Liver (tissue), 9 donors: ENCODE results near the gene UVSSA. TPM values are rescaled to one million over a fixed set of nuclear protein-coding genes. Genes with fewer than 3 reads are reported as not detected.

Source experiments
- DNase-seq: peaks from one replicate; pipeline ENCODE4 v3.0.0-alpha.2; 2017; ENCODE audit warnings: low spot score
- H3K27ac ChIP-seq, 2 donors: one replicate each; pipeline ENCODE4 v1.7.0; 2013; ENCODE audit warnings: inconsistent platforms in 2 of 2, low read length in 2 of 2, control low read depth in 1 of 2, low read depth in 1 of 2, mild to moderate bottlenecking in 1 of 2
- H3K27me3 ChIP-seq, 4 donors: one replicate each; pipeline versions ENCODE4 v1.6.1 to v1.7.0; 2013; ENCODE audit warnings: low read length in 3 of 4, inconsistent platforms in 1 of 4, mild to moderate bottlenecking in 1 of 4, moderate library complexity in 1 of 4; ENCODE audit not compliant: control insufficient read depth in 4 of 4, insufficient read depth in 4 of 4
- H3K36me3 ChIP-seq, 4 donors: one replicate each; pipeline versions ENCODE4 v1.6.1 to v1.7.0; 2013; ENCODE audit warnings: low read length in 3 of 4, mild to moderate bottlenecking in 3 of 4, low read depth in 1 of 4, moderate library complexity in 1 of 4; ENCODE audit not compliant: control insufficient read depth in 4 of 4, insufficient read depth in 3 of 4
- H3K4me1 ChIP-seq, 4 donors: one replicate each; pipeline versions ENCODE4 v1.6.1 to v1.7.0; 2013; ENCODE audit warnings: low read length in 3 of 4, mild to moderate bottlenecking in 3 of 4, moderate library complexity in 1 of 4; ENCODE audit not compliant: control insufficient read depth in 4 of 4, insufficient read depth in 4 of 4
- H3K4me3 ChIP-seq, 3 donors: one replicate each; pipeline versions ENCODE4 v1.6.1 to v1.7.0; 2013; ENCODE audit warnings: low read length in 3 of 3, control low read depth in 1 of 3, low read depth in 1 of 3, mild to moderate bottlenecking in 1 of 3
- H3K9ac ChIP-seq, 2 donors: one replicate each; pipeline ENCODE4 v1.7.0; 2013; ENCODE audit warnings: low read length in 2 of 2, mild to moderate bottlenecking in 2 of 2, moderate library complexity in 2 of 2, control low read depth in 1 of 2, low read depth in 1 of 2
- H3K9me3 ChIP-seq, 4 donors: one replicate each; pipeline versions ENCODE4 v1.6.1 to v1.7.0; 2013; ENCODE audit warnings: low read length in 3 of 4; ENCODE audit not compliant: control insufficient read depth in 4 of 4
- ATF3 ChIP-seq: IDR thresholded peaks from 2 replicates; pipeline ENCODE4 v1.6.1; 2016; ENCODE audit warnings: antibody characterized with exemption
- CTCF ChIP-seq: fragments of 150-350 bp; IDR thresholded peaks from 2 replicates; pipeline ENCODE4 v1.5.1; 2017; ENCODE audit warnings: improper control_type of control experiment, low read depth, low read length; ENCODE audit not compliant: missing input control
- EGR1 ChIP-seq, 2 donors: IDR thresholded peaks; 2 replicates each; pipeline ENCODE4 v1.6.1; 2016 to 2018; ENCODE audit warnings: antibody characterized with exemption in 2 of 2, low read depth in 2 of 2
- FOXA1 ChIP-seq: IDR thresholded peaks from 2 replicates; pipeline ENCODE4 v1.6.1; 2016; ENCODE audit warnings: antibody characterized with exemption
- FOXA2 ChIP-seq: IDR thresholded peaks from 2 replicates; pipeline ENCODE4 v1.6.1; 2016; ENCODE audit warnings: antibody characterized with exemption
- GABPA ChIP-seq, 2 donors: IDR thresholded peaks in 1 of 2; conservative IDR thresholded peaks in 1 of 2; 2 replicates each; pipeline ENCODE4 v1.6.1; 2016; ENCODE audit warnings: antibody characterized with exemption in 2 of 2, mild to moderate bottlenecking in 1 of 2, moderate library complexity in 1 of 2
- HNF4A ChIP-seq, 2 donors: conservative IDR thresholded peaks; 2 replicates each; pipeline ENCODE4 v1.6.1; 2016; ENCODE audit warnings: antibody characterized with exemption in 2 of 2, mild to moderate bottlenecking in 2 of 2
- HNF4G ChIP-seq: IDR thresholded peaks from 2 replicates; pipeline ENCODE4 v1.6.1; 2016; ENCODE audit warnings: antibody characterized with exemption
- JUND ChIP-seq, 2 donors: IDR thresholded peaks; 2 replicates each; pipeline ENCODE4 v1.6.1; 2016; ENCODE audit warnings: antibody characterized with exemption in 2 of 2
- NR2F2 ChIP-seq: IDR thresholded peaks from 2 replicates; pipeline ENCODE4 v1.6.1; 2016; ENCODE audit warnings: antibody characterized with exemption
- RAD21 ChIP-seq, 2 donors: IDR thresholded peaks; 2 replicates each; pipeline ENCODE4 v1.6.1; 2016; ENCODE audit warnings: antibody characterized with exemption in 2 of 2, mild to moderate bottlenecking in 2 of 2
- RXRA ChIP-seq, 2 donors: IDR thresholded peaks; 2 replicates each; pipeline ENCODE4 v1.6.1; 2017 to 2018; ENCODE audit warnings: antibody characterized with exemption in 2 of 2, mild to moderate bottlenecking in 1 of 2
- TAF1 ChIP-seq: conservative IDR thresholded peaks from 2 replicates; pipeline ENCODE4 v1.6.1; 2016; ENCODE audit warnings: antibody characterized with exemption, mild to moderate bottlenecking
- YY1 ChIP-seq: IDR thresholded peaks from 2 replicates; pipeline ENCODE4 v1.6.1; 2016; ENCODE audit warnings: antibody characterized with exemption, mild to moderate bottlenecking
- WGBS: extraction: QIAGEN DNeasy Blood & Tissue Kit; methylation state at CpG from one replicate; pipeline ENCODE4 v1.1.7; 2013; 5-methylcytosine and 5-hydroxymethylcytosine counted together
- polyA plus RNA-seq, 2 donors: library from polyadenylated mRNA; stranded (reverse) in 1 of 2; unstranded in 1 of 2; fragments of 200-250 nt in 1 of 2; fragments of >200 nt in 1 of 2; fragmentation: Nextera tagmentation in 1 of 2; extraction: Ambion mirVana in 1 of 2; gene quantifications; one replicate each; pipeline versions ENCODE4 v1.2.1 to v1.2.3, GENCODE V29; 2013 to 2015
- total RNA-seq, 2 donors: library from RNA; depleted of rRNA; stranded (reverse); fragments of >200 nt; gene quantifications; one replicate each; pipeline ENCODE4 v1.2.3, GENCODE V29; 2014
- TF ChIP-seq, protein P1 (sequence below): IDR thresholded peaks from 2 replicates; pipeline ENCODE4 v1.6.1; 2016; ENCODE audit warnings: antibody characterized with exemption
- TF ChIP-seq, protein P2 (sequence below): IDR thresholded peaks from 2 replicates; pipeline ENCODE4 v1.6.1; 2016; ENCODE audit warnings: antibody characterized with exemption
- TF ChIP-seq, protein P3 (sequence below): IDR thresholded peaks from 2 replicates; pipeline ENCODE4 v1.6.1; 2016; ENCODE audit warnings: antibody characterized with exemption, mild to moderate bottlenecking
- donor health status: healthy.
- donor health status: healthy.
- donor health status: healthy.
- donor health status: healthy.
- donor health status: healthy.

UVSSA gene
- total and polyA plus RNA-seq, 4 donors, result 2.2 to 18.3 (median 3.6) TPM

GRCh38 chr4:1414831-1415680, 68.0 kb downstream of the UVSSA start:
- 40% methylated on average over 72 of the region's 75 CpGs for WGBS
- no peak for DNase-seq
- TF ChIP-seq, protein P1, sequence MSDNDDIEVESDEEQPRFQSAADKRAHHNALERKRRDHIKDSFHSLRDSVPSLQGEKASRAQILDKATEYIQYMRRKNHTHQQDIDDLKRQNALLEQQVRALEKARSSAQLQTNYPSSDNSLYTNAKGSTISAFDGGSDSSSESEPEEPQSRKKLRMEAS, result no peak
- TF ChIP-seq TAF1, result no peak
- TF ChIP-seq ATF3, result no peak
- TF ChIP-seq RAD21 (IDR thresholded peaks at IDR 0.05), result no peak
- TF ChIP-seq FOXA1, result no peak
- TF ChIP-seq CTCF, result no peak
- no peak for TF ChIP-seq HNF4G
- TF ChIP-seq GABPA (IDR thresholded peaks at IDR 0.05 in 1 of 2, conservative IDR thresholded peaks at IDR 0.05 in 1 of 2), result no peak
- TF ChIP-seq, protein P2, sequence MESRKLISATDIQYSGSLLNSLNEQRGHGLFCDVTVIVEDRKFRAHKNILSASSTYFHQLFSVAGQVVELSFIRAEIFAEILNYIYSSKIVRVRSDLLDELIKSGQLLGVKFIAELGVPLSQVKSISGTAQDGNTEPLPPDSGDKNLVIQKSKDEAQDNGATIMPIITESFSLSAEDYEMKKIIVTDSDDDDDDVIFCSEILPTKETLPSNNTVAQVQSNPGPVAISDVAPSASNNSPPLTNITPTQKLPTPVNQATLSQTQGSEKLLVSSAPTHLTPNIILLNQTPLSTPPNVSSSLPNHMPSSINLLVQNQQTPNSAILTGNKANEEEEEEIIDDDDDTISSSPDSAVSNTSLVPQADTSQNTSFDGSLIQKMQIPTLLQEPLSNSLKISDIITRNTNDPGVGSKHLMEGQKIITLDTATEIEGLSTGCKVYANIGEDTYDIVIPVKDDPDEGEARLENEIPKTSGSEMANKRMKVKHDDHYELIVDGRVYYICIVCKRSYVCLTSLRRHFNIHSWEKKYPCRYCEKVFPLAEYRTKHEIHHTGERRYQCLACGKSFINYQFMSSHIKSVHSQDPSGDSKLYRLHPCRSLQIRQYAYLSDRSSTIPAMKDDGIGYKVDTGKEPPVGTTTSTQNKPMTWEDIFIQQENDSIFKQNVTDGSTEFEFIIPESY, result no peak
- no peak for TF ChIP-seq YY1
- TF ChIP-seq, protein P3, sequence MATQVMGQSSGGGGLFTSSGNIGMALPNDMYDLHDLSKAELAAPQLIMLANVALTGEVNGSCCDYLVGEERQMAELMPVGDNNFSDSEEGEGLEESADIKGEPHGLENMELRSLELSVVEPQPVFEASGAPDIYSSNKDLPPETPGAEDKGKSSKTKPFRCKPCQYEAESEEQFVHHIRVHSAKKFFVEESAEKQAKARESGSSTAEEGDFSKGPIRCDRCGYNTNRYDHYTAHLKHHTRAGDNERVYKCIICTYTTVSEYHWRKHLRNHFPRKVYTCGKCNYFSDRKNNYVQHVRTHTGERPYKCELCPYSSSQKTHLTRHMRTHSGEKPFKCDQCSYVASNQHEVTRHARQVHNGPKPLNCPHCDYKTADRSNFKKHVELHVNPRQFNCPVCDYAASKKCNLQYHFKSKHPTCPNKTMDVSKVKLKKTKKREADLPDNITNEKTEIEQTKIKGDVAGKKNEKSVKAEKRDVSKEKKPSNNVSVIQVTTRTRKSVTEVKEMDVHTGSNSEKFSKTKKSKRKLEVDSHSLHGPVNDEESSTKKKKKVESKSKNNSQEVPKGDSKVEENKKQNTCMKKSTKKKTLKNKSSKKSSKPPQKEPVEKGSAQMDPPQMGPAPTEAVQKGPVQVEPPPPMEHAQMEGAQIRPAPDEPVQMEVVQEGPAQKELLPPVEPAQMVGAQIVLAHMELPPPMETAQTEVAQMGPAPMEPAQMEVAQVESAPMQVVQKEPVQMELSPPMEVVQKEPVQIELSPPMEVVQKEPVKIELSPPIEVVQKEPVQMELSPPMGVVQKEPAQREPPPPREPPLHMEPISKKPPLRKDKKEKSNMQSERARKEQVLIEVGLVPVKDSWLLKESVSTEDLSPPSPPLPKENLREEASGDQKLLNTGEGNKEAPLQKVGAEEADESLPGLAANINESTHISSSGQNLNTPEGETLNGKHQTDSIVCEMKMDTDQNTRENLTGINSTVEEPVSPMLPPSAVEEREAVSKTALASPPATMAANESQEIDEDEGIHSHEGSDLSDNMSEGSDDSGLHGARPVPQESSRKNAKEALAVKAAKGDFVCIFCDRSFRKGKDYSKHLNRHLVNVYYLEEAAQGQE, result no peak
- no peak for TF ChIP-seq RXRA (IDR thresholded peaks at IDR 0.05)
- TF ChIP-seq FOXA2, result no peak
- no peak for TF ChIP-seq HNF4A (conservative IDR thresholded peaks at IDR 0.05)
- TF ChIP-seq EGR1 (IDR thresholded peaks at IDR 0.05; ENCODE audit: low read depth in 2 of 2), result no peak
- no peak for TF ChIP-seq JUND (IDR thresholded peaks at IDR 0.05)
- TF ChIP-seq NR2F2, result no peak
- Histone ChIP-seq H3K36me3 (no peaks in the 10 kb centered on the region), H3K27me3 (peaks cover 2 to 14% (median 7%) of the 10 kb centered on the region in 4 donors), H3K9ac (no peak overlapping the region), H3K4me1 (no peaks in the 10 kb centered on the region), H3K27ac (no peak overlapping the region), H3K4me3 (no peak overlapping the region), H3K9me3 (no peaks in the 10 kb centered on the region)
